HEK293 (cell line): ENCODE measurements around the gene CNST.

Source experiments
- CTCF ChIP-seq: fragments of 450-650 bp; formaldehyde crosslinking; IDR thresholded peaks from 2 replicates; pipeline ENCODE4 v1.5.1; 2016; ENCODE audit warnings: missing biosample characterization, missing genetic modification characterization
- GLI2 ChIP-seq: fragments of 450-650 bp; formaldehyde crosslinking; IDR thresholded peaks from 2 replicates; pipeline ENCODE4; 2017; ENCODE audit warnings: missing biosample characterization, missing genetic modification characterization, low read depth, borderline replicate concordance
- HOXA7 ChIP-seq: sonication (generic); formaldehyde crosslinking; IDR thresholded peaks from 2 replicates; pipeline ENCODE4 v1.8.1; 2022; ENCODE audit warnings: missing genetic modification reagents, borderline replicate concordance
- MEIS1 ChIP-seq: sonication (generic); formaldehyde crosslinking; IDR thresholded peaks from 2 replicates; pipeline ENCODE4 v1.8.1; 2022; ENCODE audit warnings: missing genetic modification reagents, mild to moderate bottlenecking, borderline replicate concordance
- REST ChIP-seq: fragments of 450-650 bp; formaldehyde crosslinking; IDR thresholded peaks from 2 replicates; pipeline ENCODE4 v1.5.1; 2016; ENCODE audit warnings: missing biosample characterization, missing genetic modification characterization
- SP3 ChIP-seq: fragments of 450-650 bp; formaldehyde crosslinking; IDR thresholded peaks from 2 replicates; pipeline ENCODE4 v1.5.1; 2016; ENCODE audit warnings: missing biosample characterization, missing genetic modification characterization
- TCF7L2 ChIP-seq: IDR thresholded peaks from 2 replicates; pipeline ENCODE4 v1.6.1; 2011; ENCODE audit warnings: low read depth, mild to moderate bottlenecking, inconsistent platforms, low read length, moderate library complexity, borderline replicate concordance
- YY1 ChIP-seq: fragments of 450-650 bp; formaldehyde crosslinking; IDR thresholded peaks from 2 replicates; pipeline ENCODE4 v1.5.1; 2018; ENCODE audit warnings: missing biosample characterization, missing genetic modification characterization
- ZBTB7A ChIP-seq: fragments of 450-650 bp; formaldehyde crosslinking; IDR thresholded peaks from 2 replicates; pipeline ENCODE4 v1.5.1; 2016; ENCODE audit warnings: low read depth, missing biosample characterization, missing genetic modification characterization
- ZNF157 ChIP-seq: fragments of 450-650 bp; formaldehyde crosslinking; IDR thresholded peaks from 2 replicates; pipeline ENCODE4 v1.5.1; 2016; ENCODE audit warnings: missing biosample characterization, missing genetic modification characterization
- ZNF19 ChIP-seq: fragments of 450-650 bp; formaldehyde crosslinking; IDR thresholded peaks from 2 replicates; pipeline ENCODE4; 2016; ENCODE audit warnings: missing biosample characterization, missing genetic modification characterization, low read depth
- ZNF501 ChIP-seq: fragments of 450-650 bp; formaldehyde crosslinking; IDR thresholded peaks from 2 replicates; pipeline ENCODE4 v1.5.1; 2016; ENCODE audit warnings: missing biosample characterization, missing genetic modification characterization
- ZNF558 ChIP-seq: fragments of 450-650 bp; formaldehyde crosslinking; IDR thresholded peaks from 2 replicates; pipeline ENCODE4 v1.5.1; 2016; ENCODE audit warnings: missing biosample characterization, missing genetic modification characterization
- ZNF707 ChIP-seq: fragments of 450-650 bp; formaldehyde crosslinking; IDR thresholded peaks from 2 replicates; pipeline ENCODE4 v1.5.1; 2016; ENCODE audit warnings: missing biosample characterization, missing genetic modification characterization

DNA sequence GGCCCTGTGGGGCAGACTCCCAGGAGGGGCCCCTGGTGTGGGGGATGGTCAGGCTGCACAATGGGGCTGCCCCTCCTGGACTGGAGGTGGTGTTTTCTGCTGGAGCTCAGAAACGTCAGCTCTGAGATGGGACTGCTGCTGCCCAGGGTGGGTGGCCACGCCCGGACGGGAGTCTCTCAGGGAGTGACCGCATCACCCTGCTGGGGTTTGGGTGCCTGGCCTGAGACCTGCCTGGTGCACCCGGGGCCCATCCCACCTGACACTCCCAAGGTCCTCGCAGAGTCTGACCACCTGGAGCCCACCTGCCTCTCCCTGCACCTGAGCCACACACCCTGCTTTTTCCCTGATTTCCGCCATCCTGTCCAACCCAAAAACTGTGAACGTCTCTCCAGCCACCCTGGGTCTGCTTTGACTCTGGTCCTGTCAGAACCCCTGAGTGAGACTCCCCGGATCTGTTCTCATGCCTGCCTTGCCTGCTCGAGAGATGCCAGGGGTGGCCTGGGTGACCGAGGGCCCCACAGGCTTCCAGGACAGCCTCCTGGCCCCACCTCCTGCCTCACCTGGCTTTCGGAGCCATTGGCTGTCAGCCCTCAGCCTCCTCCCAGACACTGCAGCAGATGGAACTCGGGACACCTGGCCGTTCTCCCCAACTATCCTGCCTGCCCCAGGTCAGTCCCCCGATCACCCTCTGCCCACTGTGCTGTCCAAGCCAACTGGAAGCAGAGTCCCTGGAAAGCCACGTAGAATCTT lies 47.6 kb upstream of the CNST start:
- TF ChIP-seq HOXA7 (CRISPR knock-in tag) = no peak
- TF ChIP-seq CTCF = no peak
- TF ChIP-seq ZNF558 = no peak
- no peak for TF ChIP-seq ZNF157 (tag by site-specific recombination)
- no peak for TF ChIP-seq ZNF19
- no peak for TF ChIP-seq ZNF707 (tag by site-specific recombination)
- TF ChIP-seq YY1 (tag by site-specific recombination) = no peak
- no peak for TF ChIP-seq ZBTB7A (tag by site-specific recombination)
- no peak for TF ChIP-seq SP3
- TF ChIP-seq REST = no peak
- TF ChIP-seq GLI2 (tag by site-specific recombination) = no peak
- TF ChIP-seq ZNF501 = no peak
- no peak for TF ChIP-seq MEIS1 (CRISPR knock-in tag)
- no peak for TF ChIP-seq TCF7L2
